HEK293T (cell line): ENCODE measurements around the gene CD151.

ENCODE experiments used
- CTCF ChIA-PET: fragments of 350-600 bp; formaldehyde crosslinking; extraction: SDS; loops from one replicate; lab custom pipeline; 2021; ENCODE audit warnings: antibody characterized with exemption, inconsistent platforms; lab: Yijun Ruan, JAX
- POLR2A ChIA-PET: fragments of 350-600 bp; formaldehyde crosslinking; extraction: SDS; loops from one replicate; lab custom pipeline; 2020; ENCODE audit warnings: antibody characterized with exemption, inconsistent platforms; lab: Yijun Ruan, JAX
- DNase-seq: peaks from one replicate; pipeline ENCODE4 v3.0.0; 2012; ENCODE audit warnings: mixed read lengths; ENCODE audit errors: extremely low spot score
- ARNT ChIP-seq: fragments of 450-650 bp; IDR thresholded peaks from 2 replicates; pipeline ENCODE4 v1.6.1; 2017; ENCODE audit warnings: mild to moderate bottlenecking
- BHLHE40 ChIP-seq: fragments of 450-650 bp; IDR thresholded peaks from 2 replicates; pipeline ENCODE4 v1.6.1; 2016; ENCODE audit warnings: mild to moderate bottlenecking, moderate library complexity, borderline replicate concordance
- CTBP1 ChIP-seq: fragments of 450-650 bp; IDR thresholded peaks from 2 replicates; pipeline ENCODE4 v1.6.1; 2016; ENCODE audit warnings: borderline replicate concordance
- ELF4 ChIP-seq: fragments of 450-650 bp; IDR thresholded peaks from 2 replicates; pipeline ENCODE4 v1.6.1; 2017; ENCODE audit warnings: antibody characterized with exemption
- FOXA1 ChIP-seq: fragments of 450-650 bp; IDR thresholded peaks from 2 replicates; pipeline ENCODE4 v1.6.1; 2016; ENCODE audit warnings: mild to moderate bottlenecking
- FOXK2 ChIP-seq: fragments of 450-650 bp; IDR thresholded peaks from 2 replicates; pipeline ENCODE4 v1.6.1; 2016; ENCODE audit warnings: mild to moderate bottlenecking
- HDGF ChIP-seq: fragments of 450-650 bp; IDR thresholded peaks from 2 replicates; pipeline ENCODE4 v1.6.1; 2017; ENCODE audit warnings: antibody characterized with exemption, borderline replicate concordance
- L3MBTL2 ChIP-seq: fragments of 450-650 bp; conservative IDR thresholded peaks from 2 replicates; pipeline ENCODE4 v1.6.1; 2016; ENCODE audit warnings: mild to moderate bottlenecking
- LEF1 ChIP-seq: fragments of 450-650 bp; IDR thresholded peaks from 2 replicates; pipeline ENCODE4 v1.6.1; 2017; ENCODE audit warnings: mild to moderate bottlenecking, borderline replicate concordance
- NFRKB ChIP-seq: fragments of 450-650 bp; IDR thresholded peaks from 2 replicates; pipeline ENCODE4 v1.6.1; 2016; ENCODE audit warnings: mild to moderate bottlenecking, moderate library complexity
- SP1 ChIP-seq: fragments of 450-650 bp; IDR thresholded peaks from 2 replicates; pipeline ENCODE4 v1.6.1; 2017
- SUZ12 ChIP-seq: fragments of 450-650 bp; IDR thresholded peaks from 2 replicates; pipeline ENCODE4 v1.6.1; 2016; ENCODE audit warnings: mild to moderate bottlenecking
- TARDBP ChIP-seq: fragments of 450-650 bp; IDR thresholded peaks from 2 replicates; pipeline ENCODE4 v1.6.1; 2016
- ZNF384 ChIP-seq: fragments of 450-650 bp; IDR thresholded peaks from 2 replicates; pipeline ENCODE4 v1.6.1; 2016
- TF ChIP-seq, protein P1 (sequence below): fragments of 450-650 bp; IDR thresholded peaks from 2 replicates; pipeline ENCODE4 v1.6.1; 2016

CD151 gene

DNA sequence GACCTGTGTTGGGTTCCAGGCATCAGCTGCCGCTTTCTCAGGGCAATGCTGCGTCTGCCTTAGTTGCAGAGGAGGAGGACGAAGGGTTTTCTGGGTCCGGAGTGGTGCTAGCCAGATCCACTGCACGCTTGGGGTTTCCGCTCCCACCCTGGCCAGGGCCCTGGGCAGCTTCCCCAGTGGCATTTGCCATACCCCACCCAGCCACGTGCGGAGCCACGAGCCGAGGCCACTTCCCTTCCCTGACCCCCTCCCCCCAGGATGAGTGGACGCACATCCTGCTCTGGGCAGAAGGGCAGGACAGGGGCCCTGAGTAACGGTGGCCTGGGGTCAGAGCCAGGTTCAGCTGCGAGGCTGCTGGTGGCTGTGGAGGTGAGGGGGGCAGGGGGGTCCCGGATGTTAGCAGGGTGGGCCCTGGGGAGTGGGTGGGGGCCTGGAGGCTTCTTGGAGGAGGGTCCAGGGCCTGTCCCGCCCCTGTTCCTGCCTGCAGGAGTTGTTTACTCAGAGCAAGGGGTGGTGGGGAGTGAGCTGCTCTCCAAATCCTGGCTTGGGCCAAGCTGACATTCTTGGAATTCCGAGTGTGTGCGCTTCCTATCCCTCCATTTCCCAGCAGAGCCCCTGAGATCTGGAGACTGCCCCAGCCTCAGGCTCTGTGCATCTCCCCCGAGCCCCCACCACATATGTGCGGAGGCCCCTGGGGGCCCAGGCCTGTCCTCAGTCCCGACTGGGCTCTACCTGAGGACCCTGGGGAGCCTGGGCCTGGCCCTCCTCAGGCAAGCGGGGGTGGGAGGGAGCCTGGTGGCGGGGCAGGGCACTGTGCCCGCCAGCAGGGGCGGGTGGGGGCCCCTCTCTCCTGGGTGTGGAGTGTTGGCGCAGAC is 11.3 kb downstream of the CD151 start:
- DNase-seq, result no peak
- TF ChIP-seq FOXK2 (no peak), NFRKB (no peak), L3MBTL2 (no peak), BHLHE40 (no peak)
- TF ChIP-seq, protein P1, sequence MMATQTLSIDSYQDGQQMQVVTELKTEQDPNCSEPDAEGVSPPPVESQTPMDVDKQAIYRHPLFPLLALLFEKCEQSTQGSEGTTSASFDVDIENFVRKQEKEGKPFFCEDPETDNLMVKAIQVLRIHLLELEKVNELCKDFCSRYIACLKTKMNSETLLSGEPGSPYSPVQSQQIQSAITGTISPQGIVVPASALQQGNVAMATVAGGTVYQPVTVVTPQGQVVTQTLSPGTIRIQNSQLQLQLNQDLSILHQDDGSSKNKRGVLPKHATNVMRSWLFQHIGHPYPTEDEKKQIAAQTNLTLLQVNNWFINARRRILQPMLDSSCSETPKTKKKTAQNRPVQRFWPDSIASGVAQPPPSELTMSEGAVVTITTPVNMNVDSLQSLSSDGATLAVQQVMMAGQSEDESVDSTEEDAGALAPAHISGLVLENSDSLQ, result no peak
- POLR2A ChIA-PET, result interaction anchor here (1.4 to 5.4 kb wide), 5 partner anchors 12 to 31 kb away, joined by 3 to 63 read pairs (median 5); partner anchors contain the start of genes CD151 and CRACR2B
- CTCF ChIA-PET, result interaction anchor here (0.8 to 1.4 kb wide), 4 partner anchors 10 to 54 kb away, joined by 3 to 4 read pairs (median 3); no protein-coding TSS in a partner anchor

DNA sequence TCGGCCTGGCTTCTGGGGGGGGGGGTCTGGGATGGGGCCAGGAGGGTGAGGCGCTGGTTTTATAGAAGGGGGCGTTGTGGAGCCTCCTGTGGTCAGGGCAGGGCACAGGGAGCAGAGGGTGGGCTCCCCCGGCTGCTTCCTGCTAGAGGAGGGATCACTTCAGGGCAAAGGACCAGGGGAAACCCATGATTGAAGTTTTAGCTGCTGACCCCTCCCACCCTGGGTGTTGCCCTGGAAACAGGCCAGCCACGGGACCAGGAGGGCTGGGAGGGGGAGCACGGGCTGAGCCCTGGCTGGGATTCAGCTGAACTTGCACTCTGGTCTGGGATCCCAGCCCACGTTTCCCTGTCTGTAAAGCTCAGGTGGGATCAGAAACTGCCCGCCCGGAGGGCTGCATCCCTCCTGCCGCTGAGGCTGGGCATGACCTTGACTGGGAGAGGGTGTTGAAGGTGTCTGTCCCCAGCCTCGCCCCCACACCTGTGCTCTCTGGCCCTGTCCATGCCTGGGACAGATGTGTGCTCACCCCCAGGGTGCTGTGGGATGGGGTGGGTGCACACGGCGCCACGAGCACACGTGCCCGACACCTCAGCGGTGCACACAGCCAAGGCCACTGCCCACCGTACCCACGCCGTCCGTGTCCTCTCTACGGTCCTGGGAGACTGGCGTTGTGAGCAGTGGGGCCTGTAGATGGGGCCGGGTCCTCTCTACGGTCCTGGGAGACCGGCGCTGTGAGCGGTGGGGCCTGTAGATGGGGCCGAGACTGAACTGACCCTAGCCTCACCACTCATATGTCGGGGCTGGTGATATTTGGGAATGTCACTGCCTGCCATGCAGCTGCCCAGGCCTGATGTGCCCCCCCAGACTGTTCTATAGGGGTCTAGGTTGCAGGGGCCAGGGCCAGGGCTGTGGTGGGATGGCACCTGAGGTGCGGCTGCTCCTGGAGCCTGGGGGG is 12.2 kb downstream of the CD151 start:
- CTCF ChIA-PET, result no interaction called here
- DNase-seq, result peak; percentile 51
- TF ChIP-seq ELF4, result no peak
- no peak for TF ChIP-seq LEF1
- TF ChIP-seq FOXA1, result no peak
- TF ChIP-seq, protein P1, result no peak
- POLR2A ChIA-PET, result interaction anchor here (1.4 to 5.4 kb wide), 2 partner anchors 14 to 26 kb away, joined by 6 to 63 read pairs; partner anchors contain the start of genes CD151 and CRACR2B

DNA sequence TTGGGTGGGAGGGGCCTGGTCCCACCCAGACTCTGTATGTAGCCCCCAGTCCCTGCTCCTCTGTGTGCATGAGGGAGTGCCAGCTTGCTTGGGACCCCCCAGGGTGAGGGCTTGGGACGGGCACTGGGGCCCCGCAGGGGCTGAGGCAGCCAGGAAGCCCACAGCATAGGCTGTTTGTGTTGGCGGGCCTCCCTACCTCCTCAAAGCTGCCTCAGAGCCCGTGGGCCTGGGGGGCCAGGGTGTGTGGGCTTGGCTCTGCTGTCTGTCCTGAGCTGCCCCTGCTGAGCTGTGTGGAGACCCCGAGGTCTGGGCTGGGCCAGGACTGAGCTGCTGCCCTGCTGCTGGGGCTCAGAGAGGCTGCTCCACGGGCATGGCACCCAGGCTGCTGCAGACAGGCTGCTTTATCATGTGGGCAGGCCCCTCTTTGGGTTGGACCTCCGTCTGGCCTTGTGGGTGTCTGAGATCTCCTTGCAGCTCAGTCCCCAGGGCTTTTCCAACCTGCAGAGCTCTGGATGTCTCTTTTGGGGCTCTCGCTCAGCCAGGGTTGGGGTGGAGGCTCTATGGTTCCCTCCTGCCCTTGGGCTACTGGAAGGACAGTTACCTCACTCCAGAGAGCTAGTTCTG is 13.2 kb downstream of the CD151 start:
- CTCF ChIA-PET, result interaction anchor here (1.1 kb wide), 1 partner anchor 205 kb away, joined by 4 read pairs; no protein-coding TSS in a partner anchor
- TF ChIP-seq LEF1, result no peak
- TF ChIP-seq ARNT, result no peak
- TF ChIP-seq, protein P1, result no peak
- TF ChIP-seq CTBP1, result no peak
- TF ChIP-seq FOXA1, result no peak
- TF ChIP-seq ELF4, result no peak
- no peak for DNase-seq
- POLR2A ChIA-PET, result interaction anchor here (1.5 to 1.7 kb wide), 2 partner anchors 12 to 14 kb away, joined by 3 to 5 read pairs; partner anchors contain the start of gene CD151

DNA sequence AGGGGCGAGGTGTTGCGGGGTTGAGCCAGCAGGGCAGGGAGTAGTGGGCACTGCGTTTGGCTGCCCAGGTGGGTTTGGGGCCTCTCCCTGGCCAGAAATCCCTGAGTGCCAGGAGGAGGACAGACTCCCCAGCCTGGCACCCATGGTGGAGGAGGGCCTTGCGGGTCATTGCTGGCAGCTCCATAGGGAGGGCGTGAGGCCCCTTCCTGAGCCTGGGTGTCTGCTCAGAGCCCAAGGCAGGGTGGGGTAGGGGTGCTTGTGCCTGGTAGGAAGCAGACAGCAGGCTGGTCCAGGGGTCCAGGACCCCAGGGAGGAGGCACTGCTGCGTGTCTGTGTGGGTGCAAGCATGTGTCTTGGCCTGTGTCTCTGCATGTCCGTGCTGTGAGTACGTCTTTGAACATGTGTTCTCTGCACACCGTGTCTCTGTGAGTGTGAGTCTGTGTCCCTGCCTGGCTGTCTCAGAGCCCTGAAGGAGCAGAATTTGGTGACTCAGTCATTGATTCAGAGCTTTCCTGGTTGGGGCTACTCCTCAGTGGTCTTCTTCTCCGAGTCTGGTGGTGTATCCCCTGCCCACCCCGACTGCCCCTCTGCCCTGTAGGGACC is 13.8 kb downstream of the CD151 start:
- POLR2A ChIA-PET, result interaction anchor here (1.5 to 1.7 kb wide), 2 partner anchors 12 to 14 kb away, joined by 3 to 5 read pairs; partner anchors contain the start of gene CD151
- CTCF ChIA-PET, result interaction anchor here (1.1 kb wide), 1 partner anchor 204 kb away, joined by 4 read pairs; no protein-coding TSS in a partner anchor
- DNase-seq, result no peak
- TF ChIP-seq HDGF (no peak), ZNF384 (no peak), FOXA1 (no peak), ARNT (no peak), TARDBP (no peak), SP1 (no peak)

DNA sequence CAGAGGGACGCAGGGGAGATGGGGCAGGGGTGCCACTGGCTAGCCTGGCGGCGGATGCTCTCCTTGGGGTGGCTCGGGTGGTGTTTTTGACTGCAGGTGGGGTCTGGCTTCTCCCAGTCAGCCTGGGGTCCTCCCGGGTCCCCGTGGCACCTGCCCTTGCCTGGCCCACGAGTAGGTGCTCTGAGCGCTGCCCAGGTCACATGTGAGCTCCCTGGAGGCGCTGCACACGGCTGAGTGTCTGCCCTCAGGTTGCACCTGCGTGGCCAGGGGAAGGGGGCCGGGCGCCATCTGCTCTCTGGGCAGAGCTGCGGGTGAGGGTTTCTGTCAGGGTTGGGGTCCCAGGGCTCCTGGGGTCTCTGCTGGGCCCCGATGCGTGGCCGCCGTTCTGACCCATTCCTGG is 15.1 kb downstream of the CD151 start:
- POLR2A ChIA-PET, result no interaction called here
- no peak for DNase-seq
- TF ChIP-seq ZNF384, result no peak
- no peak for TF ChIP-seq L3MBTL2
- no peak for TF ChIP-seq ARNT
- TF ChIP-seq FOXA1, result no peak
- TF ChIP-seq SUZ12, result no peak
- no peak for TF ChIP-seq SP1
- TF ChIP-seq HDGF, result no peak
- TF ChIP-seq, protein P1, result no peak
- TF ChIP-seq ELF4, result no peak
- CTCF ChIA-PET, result interaction anchor here (1.0 kb wide), 1 partner anchor 10 kb away, joined by 4 read pairs; no protein-coding TSS in a partner anchor
